Esophagus squamous epithelium (tissue), 5 donors: Measurements from ENCODE around the gene DMTF1. TPM values are rescaled to one million over a fixed set of nuclear protein-coding genes. Genes with fewer than 3 reads are reported as not detected.

Experiments
- DNase-seq: peaks from one replicate; lab custom pipeline; 2025; lab: John Stamatoyannopoulos, UW
- H3K27ac ChIP-seq, 4 donors: fragments of 200-600 bp; sonication (generic); one replicate each; pipeline ENCODE4 v1.5.1; 2016 to 2019; ENCODE audit warnings: mild to moderate bottlenecking in 1 of 4
- H3K27me3 ChIP-seq, 4 donors: fragments of 200-600 bp; sonication (generic); 1 replicate in 3 of 4; 2 replicates in 1 of 4; pipeline versions ENCODE4 v1.5.1 to v1.6.0; 2017 to 2021; ENCODE audit warnings: antibody characterized with exemption in 1 of 4
- H3K36me3 ChIP-seq, 3 donors: fragments of 200-600 bp; sonication (generic); one replicate each; pipeline ENCODE4 v1.5.1; 2016 to 2019
- H3K4me1 ChIP-seq, 3 donors: fragments of 200-600 bp; sonication (generic); one replicate each; pipeline ENCODE4 v1.5.1; 2017 to 2019
- H3K4me3 ChIP-seq, 4 donors: fragments of 200-600 bp; sonication (generic); 1 replicate in 3 of 4; 2 replicates in 1 of 4; pipeline ENCODE4 v1.5.1; 2016 to 2019; ENCODE audit warnings: mild to moderate bottlenecking in 2 of 4, moderate library complexity in 1 of 4
- H3K9me3 ChIP-seq, 3 donors: fragments of 200-600 bp; sonication (generic); one replicate each; pipeline ENCODE4 v1.5.1; 2016 to 2019
- POLR2A ChIP-seq, 4 donors: fragments of 450-650 bp; IDR thresholded peaks; one replicate each; pipeline ENCODE4 v1.6.1; 2017; ENCODE audit warnings: antibody characterized with exemption in 4 of 4, mild to moderate bottlenecking in 4 of 4, moderate library complexity in 3 of 4
- WGBS, 2 donors: methylation state at CpG; one replicate each; pipeline ENCODE4 v1.1.5; 2018; 5-methylcytosine and 5-hydroxymethylcytosine counted together
- intact Hi-C: fragments of 100-400 bp; cut with DNase I; formaldehyde crosslinking; loops from one replicate; pipeline ENCODE4 v1.15.0; 2022
- total RNA-seq, 4 donors: library from RNA; depleted of rRNA; stranded (reverse); fragments of >200 nt; gene quantifications; one replicate each; pipeline ENCODE4 v1.1.0, GENCODE V29; 2016
- TF ChIP-seq, protein P1 (sequence below), 6 experiments: fragments of 450-650 bp in 4 of 6; fragments of 200-600 bp in 2 of 6; sonication (generic) in 2 of 6; IDR thresholded peaks; one replicate each; pipeline ENCODE4 v1.5.1; 2016 to 2019; ENCODE audit warnings: antibody characterized with exemption in 6 of 6, mild to moderate bottlenecking in 4 of 6, moderate library complexity in 4 of 6
- donor health status: DM: yes; HTN: yes; CAD: no.

The DMTF1 gene
- total RNA-seq, 4 donors from 2014 or later, result 16.5 to 75.2 (median 34.5) TPM

- intact Hi-C loops, result no loop called here
- TF ChIP-seq, protein P1, sequence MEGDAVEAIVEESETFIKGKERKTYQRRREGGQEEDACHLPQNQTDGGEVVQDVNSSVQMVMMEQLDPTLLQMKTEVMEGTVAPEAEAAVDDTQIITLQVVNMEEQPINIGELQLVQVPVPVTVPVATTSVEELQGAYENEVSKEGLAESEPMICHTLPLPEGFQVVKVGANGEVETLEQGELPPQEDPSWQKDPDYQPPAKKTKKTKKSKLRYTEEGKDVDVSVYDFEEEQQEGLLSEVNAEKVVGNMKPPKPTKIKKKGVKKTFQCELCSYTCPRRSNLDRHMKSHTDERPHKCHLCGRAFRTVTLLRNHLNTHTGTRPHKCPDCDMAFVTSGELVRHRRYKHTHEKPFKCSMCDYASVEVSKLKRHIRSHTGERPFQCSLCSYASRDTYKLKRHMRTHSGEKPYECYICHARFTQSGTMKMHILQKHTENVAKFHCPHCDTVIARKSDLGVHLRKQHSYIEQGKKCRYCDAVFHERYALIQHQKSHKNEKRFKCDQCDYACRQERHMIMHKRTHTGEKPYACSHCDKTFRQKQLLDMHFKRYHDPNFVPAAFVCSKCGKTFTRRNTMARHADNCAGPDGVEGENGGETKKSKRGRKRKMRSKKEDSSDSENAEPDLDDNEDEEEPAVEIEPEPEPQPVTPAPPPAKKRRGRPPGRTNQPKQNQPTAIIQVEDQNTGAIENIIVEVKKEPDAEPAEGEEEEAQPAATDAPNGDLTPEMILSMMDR (IDR thresholded peaks at IDR 0.05), result no peak
- TF ChIP-seq POLR2A (IDR thresholded peaks at IDR 0.05), result no peak
- H3K4me1 ChIP-seq, result peaks cover 15 to 61% (median 32%) of the 10 kb centered on the region in 3 donors
- H3K27me3 ChIP-seq, result no peaks in the 10 kb centered on the region
- H3K9me3 ChIP-seq, result no peaks in the 10 kb centered on the region
- H3K4me3 ChIP-seq, result peak overlapping the region in 1 of 4 donors; percentile 94
- WGBS, 2 donors, result 63 to 73% methylated on average over 3 of the region's 3 CpGs
- H3K36me3 ChIP-seq, result no peaks in the 10 kb centered on the region
- no peak overlapping the region for H3K27ac ChIP-seq
- DNase-seq, result no peak
These were observed 3.5 kb downstream of the DMTF1 start for GRCh38 chr7:87155788-87156187.

DNA sequence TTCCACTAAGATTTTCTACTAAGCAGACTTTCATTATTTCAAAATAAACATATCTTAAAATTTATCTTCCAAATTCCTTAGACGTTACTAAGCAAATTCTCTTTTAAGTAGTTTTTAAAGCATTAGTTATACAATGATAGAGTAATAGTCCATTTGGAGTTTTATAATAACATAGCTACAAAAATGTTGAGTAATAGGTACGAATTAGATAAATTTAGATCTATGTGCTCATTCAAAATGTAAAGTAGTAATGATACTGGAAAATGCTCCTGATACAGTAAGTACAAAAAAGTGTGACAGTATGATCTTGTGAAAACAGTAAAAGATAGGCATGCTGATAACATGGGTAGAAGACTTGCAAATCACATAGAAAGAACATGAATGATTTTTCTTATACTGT is 4.5 kb downstream of the DMTF1 start:
- Histone ChIP-seq H3K4me1 (peaks cover 15 to 53% (median 28%) of the 10 kb centered on the region in 3 donors), H3K27me3 (no peaks in the 10 kb centered on the region), H3K4me3 (peak overlapping the region in 1 of 4 donors; percentile 94), H3K36me3 (no peaks in the 10 kb centered on the region), H3K27ac (no peak overlapping the region), H3K9me3 (no peaks in the 10 kb centered on the region)
- no peak for TF ChIP-seq POLR2A (IDR thresholded peaks at IDR 0.05)
- TF ChIP-seq, protein P1 (IDR thresholded peaks at IDR 0.05), result no peak
- intact Hi-C loops, result no loop called here
- no peak for DNase-seq
- WGBS, 2 donors, result 54 to 58% methylated on average over 2 of the region's 2 CpGs

GRCh38 chr7:87159538-87159937 is 7.3 kb downstream of the DMTF1 start:
- no peak overlapping the region for H3K4me3 ChIP-seq
- H3K4me1 ChIP-seq, result peaks cover 11 to 44% (median 17%) of the 10 kb centered on the region in 3 donors
- peaks cover 0 to 14% (median 0%) of the 10 kb centered on the region in 3 donors for H3K36me3 ChIP-seq
- no peaks in the 10 kb centered on the region for H3K9me3 ChIP-seq
- WGBS, 2 donors, result 57 to 74% methylated on average over 2 of the region's 2 CpGs
- no peak overlapping the region for H3K27ac ChIP-seq
- no peaks in the 10 kb centered on the region for H3K27me3 ChIP-seq
- no peak for DNase-seq
- TF ChIP-seq, protein P1 (IDR thresholded peaks at IDR 0.05), result no peak
- TF ChIP-seq POLR2A (IDR thresholded peaks at IDR 0.05), result no peak
- intact Hi-C loops, result no loop called here

- H3K9me3 ChIP-seq, result no peaks in the 10 kb centered on the region
- H3K4me3 ChIP-seq, result no peak overlapping the region
- H3K27ac ChIP-seq, result no peak overlapping the region
- H3K27me3 ChIP-seq, result no peaks in the 10 kb centered on the region
- TF ChIP-seq POLR2A (IDR thresholded peaks at IDR 0.05), result no peak
- TF ChIP-seq, protein P1 (IDR thresholded peaks at IDR 0.05), result no peak
- DNase-seq, result no peak
- WGBS, 2 donors, result 70 to 77% methylated on average over 2 of the region's 2 CpGs
- peaks cover 0 to 63% (median 12%) of the 10 kb centered on the region in 3 donors for H3K36me3 ChIP-seq
- peaks cover 0 to 11% (median 0%) of the 10 kb centered on the region in 3 donors for H3K4me1 ChIP-seq
- intact Hi-C loops, result loop anchor here (10.0 kb wide), 1 partner anchor 50 kb away; the partner anchor contains the start of gene TMEM243
These were observed 12.2 kb downstream of the DMTF1 start for GRCh38 chr7:87164433-87164832.

GRCh38 chr7:87170828-87171227 is 18.6 kb downstream of the DMTF1 start:
- TF ChIP-seq, protein P1 (IDR thresholded peaks at IDR 0.05), result no peak
- TF ChIP-seq POLR2A (IDR thresholded peaks at IDR 0.05), result no peak
- no peaks in the 10 kb centered on the region for H3K4me1 ChIP-seq
- H3K4me3 ChIP-seq, result no peak overlapping the region
- H3K27ac ChIP-seq, result no peak overlapping the region
- DNase-seq, result no peak
- H3K27me3 ChIP-seq, result no peaks in the 10 kb centered on the region
- intact Hi-C loops, result no loop called here
- no peaks in the 10 kb centered on the region for H3K9me3 ChIP-seq
- H3K36me3 ChIP-seq, result peaks cover 8 to 100% (median 36%) of the 10 kb centered on the region in 3 donors
- WGBS, 2 donors, result 87 to 88% methylated on average over 3 of the region's 3 CpGs
